Measurements from ENCODE around the gene HMG20B. TPM values are rescaled to one million over a fixed set of nuclear protein-coding genes. Genes with fewer than 3 reads are reported as not detected.
"Not testable (repeated sequence)": the region's sequence is repeated elsewhere in the genome, so short reads cannot be mapped to it uniquely, and the experiment has no call there.

Gene HMG20B
- polyA plus RNA-seq (2013, experiment 1 of 2; ENCODE audit: insufficient read length) = 67.0 TPM
- 72.6 TPM for polyA plus RNA-seq (2013, experiment 2 of 2; ENCODE audit: insufficient read length)

GRCh38 chr19:3572855-3573161, at the start of gene HMG20B:
HMG20B (plus strand) TSS chr19:3572944; CDS start chr19:3573310, 366 bp downstream.
- no peak for DNase-seq

DNA sequence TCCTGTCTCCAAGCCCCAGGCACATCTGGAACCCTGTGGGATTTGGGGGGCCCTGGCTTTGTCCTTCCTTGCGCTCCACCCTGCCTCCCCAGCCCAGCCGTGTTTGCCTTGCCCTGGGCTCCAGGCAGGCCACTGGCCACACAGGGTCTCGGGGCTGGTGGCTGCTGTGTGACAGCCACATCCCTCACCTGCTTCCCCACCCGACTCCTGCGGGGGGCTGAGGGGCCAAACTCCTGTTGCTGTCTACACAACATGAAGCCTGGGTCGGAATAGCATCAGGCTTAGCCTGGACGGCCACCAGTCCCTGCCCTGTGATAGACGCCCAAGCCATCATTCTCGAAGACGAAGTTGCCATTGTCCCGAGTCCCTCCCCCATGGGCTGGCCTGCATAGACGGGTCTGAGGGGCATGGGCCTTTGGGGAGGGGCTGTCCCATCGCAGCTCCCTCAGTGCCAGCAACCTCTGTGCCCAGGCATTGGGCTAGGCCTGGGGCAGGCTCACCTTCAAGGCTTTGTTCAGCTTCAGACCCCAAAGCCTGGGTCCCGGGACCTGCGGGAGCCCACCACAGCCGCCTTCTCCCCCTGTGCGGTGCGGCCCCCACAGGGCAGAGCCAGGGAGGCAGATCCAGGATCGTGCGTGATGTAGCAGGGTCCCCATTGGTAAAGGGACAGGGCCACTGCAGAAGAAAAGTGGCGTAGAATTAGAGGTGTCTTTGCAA, 49.2 kb upstream of the HMG20B start:
- DNase-seq = no peak

DNA sequence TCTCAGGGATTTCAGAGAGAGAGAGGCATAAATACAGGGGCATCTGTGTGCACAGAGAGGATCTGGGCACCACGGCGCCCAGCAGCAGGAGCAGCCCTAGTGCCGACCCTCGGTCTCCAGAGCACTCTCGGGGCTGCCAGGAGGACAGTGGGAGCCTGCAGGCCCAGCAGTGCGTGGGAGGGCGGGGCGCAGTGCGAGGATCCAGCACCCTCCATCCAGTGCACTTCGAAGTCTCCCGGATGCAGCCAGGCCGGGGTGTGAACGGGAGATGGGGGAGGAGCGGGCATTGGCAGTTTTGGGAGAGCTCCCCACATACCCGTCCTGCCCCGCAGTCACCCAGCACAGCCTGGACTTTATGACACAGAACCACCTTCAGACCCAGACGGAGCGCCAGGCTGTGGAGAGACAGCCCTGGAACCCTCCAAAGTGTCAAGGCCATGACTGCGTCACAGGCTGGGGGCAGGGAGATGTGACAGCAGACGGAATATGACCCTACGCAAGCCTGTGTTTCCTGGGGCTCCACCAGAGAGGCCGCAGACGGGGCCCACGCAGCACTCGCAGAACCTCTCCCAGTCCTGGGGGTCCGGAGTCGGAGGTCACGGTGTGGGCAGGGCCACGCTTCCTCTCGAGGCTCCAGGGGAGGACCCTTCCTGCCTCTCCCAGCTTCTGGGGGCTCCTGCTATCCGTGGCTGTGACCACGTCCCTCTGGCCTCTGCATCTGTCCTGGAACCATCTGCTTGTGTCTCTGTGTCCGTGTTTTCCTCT, 48.5 kb upstream of the HMG20B start:
- DNase-seq = no peak

- no peak for DNase-seq
These were observed 47.8 kb upstream of the HMG20B start for GRCh38 chr19:3524904-3525451.

GRCh38 chr19:3526507-3527237, 46.1 kb upstream of the HMG20B start:
- no peak for DNase-seq

DNA sequence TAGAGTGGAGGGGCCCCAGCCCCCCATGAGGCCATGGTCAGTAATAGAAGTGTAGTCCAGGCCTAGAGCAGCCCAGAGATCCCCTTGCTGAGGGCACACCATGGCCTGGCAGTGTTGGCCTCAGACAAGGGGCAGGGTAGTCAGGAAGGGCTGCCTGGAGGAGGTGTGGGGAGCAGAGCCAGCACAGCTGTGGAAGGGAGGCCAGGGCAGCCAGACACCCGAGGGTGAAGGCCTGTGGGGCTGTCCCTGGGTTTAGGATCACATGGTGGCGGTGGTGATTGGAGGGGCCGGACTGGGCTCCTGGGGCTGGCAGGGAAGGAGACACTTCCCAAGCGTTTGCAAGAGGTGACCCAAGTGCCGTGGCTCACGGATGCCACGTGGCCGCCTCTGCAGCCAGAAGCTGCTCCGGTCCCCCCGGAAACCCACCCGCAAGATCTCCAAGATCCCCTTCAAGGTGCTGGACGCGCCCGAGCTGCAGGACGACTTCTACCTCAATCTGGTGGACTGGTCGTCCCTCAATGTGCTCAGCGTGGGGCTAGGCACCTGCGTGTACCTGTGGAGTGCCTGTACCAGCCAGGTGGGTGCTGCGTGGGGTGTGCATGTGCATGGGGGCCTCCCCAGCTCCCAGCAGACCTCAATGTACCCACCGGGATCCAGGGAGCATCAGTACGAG, 45.4 kb upstream of the HMG20B start:
- no peak for DNase-seq

- DNase-seq = no peak
These were observed 44.7 kb upstream of the HMG20B start for GRCh38 chr19:3528080-3528479.

DNA sequence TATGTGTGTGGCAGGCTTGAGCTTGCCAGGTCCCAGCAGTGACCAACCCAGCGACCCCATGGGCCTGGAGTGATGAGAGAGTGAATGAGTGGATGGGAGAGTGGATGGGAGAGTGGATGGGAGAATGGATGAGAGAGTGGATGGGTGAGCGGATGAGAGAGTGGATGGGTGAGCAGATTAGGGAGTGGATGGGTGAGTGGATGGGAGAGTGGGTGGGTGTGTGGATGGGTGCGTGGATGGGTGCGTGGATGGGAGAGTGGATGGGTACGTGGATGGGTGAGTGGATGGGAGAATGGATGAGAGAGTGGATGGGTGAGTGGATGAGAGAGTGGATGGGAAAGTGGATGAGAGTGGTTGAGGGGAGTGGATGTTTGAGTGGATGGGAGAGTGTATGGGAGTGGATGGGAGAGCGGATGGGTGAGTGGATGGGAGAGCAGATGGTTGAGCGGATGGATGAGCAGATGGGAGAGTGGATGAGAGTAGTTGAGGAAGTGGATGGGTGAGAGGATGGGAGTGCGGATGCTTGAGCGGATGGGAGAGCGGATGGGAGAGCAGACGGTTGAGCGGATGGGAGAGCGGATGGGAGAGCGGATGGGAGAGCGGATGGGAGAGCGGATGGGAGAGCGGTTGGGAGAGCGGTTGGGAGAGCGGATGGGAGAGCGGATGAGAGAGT, 44.1 kb upstream of the HMG20B start:
- no peak for DNase-seq

DNA sequence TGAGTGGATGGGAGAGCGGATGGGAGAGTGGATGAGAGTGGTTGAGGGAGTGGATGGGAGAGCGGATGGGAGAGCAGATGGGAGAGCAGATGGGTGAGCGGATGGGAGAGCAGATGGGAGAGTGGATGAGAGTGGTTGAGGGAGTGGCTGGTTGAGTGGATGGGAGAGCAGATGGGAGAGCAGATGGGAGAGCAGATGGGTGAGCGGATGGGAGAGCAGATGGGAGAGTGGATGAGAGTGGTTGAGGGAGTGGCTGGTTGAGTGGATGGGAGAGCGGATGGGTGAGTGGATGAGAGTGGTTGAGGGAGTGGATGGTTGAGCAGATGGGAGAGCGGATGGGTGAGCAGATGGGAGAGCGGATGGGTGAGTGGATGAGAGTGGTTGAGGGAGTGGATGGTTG, 43.4 kb upstream of the HMG20B start:
- not testable (repeated sequence) for DNase-seq

- DNase-seq = no peak
These were observed 42.4 kb upstream of the HMG20B start for GRCh38 chr19:3530389-3530788.

- DNase-seq = no peak
These were observed 41.0 kb upstream of the HMG20B start for GRCh38 chr19:3531716-3532115.

- no peak for DNase-seq
These were observed 40.5 kb upstream of the HMG20B start for GRCh38 chr19:3532154-3532786.

GRCh38 chr19:3533033-3533432, 39.7 kb upstream of the HMG20B start:
- no peak for DNase-seq

GRCh38 chr19:3533563-3534216, 39.1 kb upstream of the HMG20B start:
- no peak for DNase-seq

GRCh38 chr19:3534375-3535234, 38.1 kb upstream of the HMG20B start:
- DNase-seq = no peak

DNA sequence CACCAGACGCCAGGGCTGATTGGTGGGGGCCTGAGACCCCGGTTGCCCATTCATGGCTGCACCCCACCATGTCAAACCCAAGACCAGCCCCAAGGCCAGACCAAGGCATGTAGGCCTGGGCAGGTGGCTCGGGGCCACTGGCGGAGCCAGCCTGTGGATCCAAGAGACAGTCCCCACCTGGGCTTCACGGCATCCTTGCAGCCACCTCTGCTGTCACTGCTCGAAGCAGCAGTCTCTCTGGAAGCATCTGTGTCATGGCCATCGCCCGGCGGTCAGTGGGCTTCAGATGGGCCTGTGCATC, 37.6 kb upstream of the HMG20B start:
- no peak for DNase-seq

DNA sequence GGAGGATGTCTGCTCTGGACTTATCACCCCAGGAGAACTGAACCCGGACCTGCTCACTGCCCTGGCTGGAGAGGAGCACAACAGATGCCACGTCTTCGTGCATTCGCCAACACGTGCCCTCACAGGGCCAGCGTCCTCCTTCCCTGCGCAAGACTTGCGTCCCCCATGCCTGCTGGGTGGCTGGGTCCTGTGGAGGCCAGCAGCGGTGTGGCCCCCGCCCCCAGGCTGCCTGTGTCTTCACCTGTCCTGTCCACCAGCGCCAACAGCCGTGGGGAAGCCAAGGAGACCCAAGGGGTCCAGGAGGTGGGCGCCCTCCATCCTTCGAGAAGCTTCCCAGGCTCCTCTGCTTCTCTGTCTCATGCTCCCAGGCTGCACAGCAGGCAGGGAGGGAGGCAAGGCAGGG, 37.2 kb upstream of the HMG20B start:
- no peak for DNase-seq

DNA sequence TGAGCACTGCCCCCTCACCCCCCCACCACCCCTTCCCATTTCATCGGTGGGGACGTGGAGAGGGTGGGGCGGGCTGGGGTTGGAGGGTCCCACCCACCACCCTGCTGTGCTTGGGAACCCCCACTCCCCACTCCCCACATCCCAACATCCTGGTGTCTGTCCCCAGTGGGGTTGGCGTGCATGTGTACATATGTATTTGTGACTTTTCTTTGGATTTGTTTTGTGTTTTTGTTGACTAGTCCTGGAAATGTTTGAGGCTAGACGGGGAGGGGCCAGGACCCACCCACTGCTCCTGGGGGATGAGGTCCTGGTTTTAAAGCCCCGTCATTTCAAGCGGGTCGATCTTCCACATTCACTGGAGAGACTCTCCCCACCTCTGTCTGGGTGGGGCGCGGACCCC, 36.8 kb upstream of the HMG20B start:
- no peak for DNase-seq

DNA sequence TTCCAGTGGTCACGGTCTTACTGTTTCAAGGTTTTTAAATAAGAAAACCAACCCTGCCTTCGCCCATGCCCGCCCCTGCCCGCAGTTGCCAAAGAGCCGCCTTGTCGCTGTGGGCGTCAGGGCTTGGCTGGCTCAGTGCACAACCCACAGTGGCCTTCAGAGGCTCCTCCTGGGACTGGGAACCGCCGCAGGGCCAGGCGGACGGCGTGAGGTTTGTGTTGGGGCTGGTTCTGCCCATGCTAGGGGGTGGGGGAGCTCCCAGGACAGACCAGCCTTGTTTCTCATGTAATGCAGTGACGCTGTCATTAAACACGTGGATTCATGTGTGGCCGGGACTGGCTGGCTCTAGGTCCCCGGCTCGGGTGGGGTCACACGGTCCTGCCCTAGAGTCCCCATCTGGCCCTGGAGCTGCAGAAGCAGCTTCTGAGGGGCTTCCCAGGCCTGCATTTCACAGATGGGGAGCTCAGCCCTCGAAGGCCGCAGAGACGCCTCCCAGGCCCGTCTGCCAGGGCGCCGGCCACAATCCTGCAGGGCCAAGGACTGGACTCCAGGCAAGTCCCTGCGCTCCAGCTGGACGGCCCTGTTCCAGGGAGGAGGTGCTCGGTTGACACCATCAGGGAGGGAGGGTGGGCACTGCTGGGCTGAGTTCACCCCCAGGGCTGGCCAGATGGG, 36.2 kb upstream of the HMG20B start:
- DNase-seq = no peak

- no peak for DNase-seq
These were observed 35.7 kb upstream of the HMG20B start for GRCh38 chr19:3537101-3537437.
